GM19324 (cell line): ENCODE results near the gene F3.
"Not testable (repeated sequence)": the region's sequence is repeated elsewhere in the genome, so short reads cannot be mapped to it uniquely, and the experiment has no call there.

Source experiments
- ATAC-seq: cut with Tn5 transposase; IDR thresholded peaks from one replicate; pipeline ENCODE4 v1.9.1; 2021; ENCODE audit warnings: mild to moderate bottlenecking, moderate library complexity; ENCODE audit not compliant: unreplicated experiment, low FRiP score

The F3 gene

GRCh38 chr1:94541246-94542087 is at the start of gene F3:
F3 (minus strand) TSS chr1:94541759; CDS start chr1:94541636, 123 bp downstream.
- ATAC-seq, result peak; percentile 45

- no peak for ATAC-seq
Measured at GRCh38 chr1:94590203-94591137, 48.9 kb upstream of the F3 start.

GRCh38 chr1:94589728-94590127 is 48.2 kb upstream of the F3 start:
- ATAC-seq, result no peak

GRCh38 chr1:94582565-94582964 is 41.0 kb upstream of the F3 start:
- no peak for ATAC-seq

- ATAC-seq, result no peak
Measured at GRCh38 chr1:94580367-94581115, 39.0 kb upstream of the F3 start.

- no peak for ATAC-seq
Measured at GRCh38 chr1:94579876-94580294, 38.3 kb upstream of the F3 start.

- ATAC-seq, result no peak
Measured at GRCh38 chr1:94578856-94579255, 37.3 kb upstream of the F3 start.

GRCh38 chr1:94573917-94574316 is 32.4 kb upstream of the F3 start:
- ATAC-seq, result not testable (repeated sequence)

GRCh38 chr1:94572780-94573179 is 31.2 kb upstream of the F3 start:
- ATAC-seq, result no peak

GRCh38 chr1:94570965-94571364 is 29.4 kb upstream of the F3 start:
- not testable (repeated sequence) for ATAC-seq

GRCh38 chr1:94568806-94569205 is 27.2 kb upstream of the F3 start:
- not testable (repeated sequence) for ATAC-seq

- ATAC-seq, result not testable (repeated sequence)
Measured at GRCh38 chr1:94567975-94568607, 26.5 kb upstream of the F3 start.

- not testable (repeated sequence) for ATAC-seq
Measured at GRCh38 chr1:94566436-94566835, 24.9 kb upstream of the F3 start.

GRCh38 chr1:94565901-94566300 is 24.3 kb upstream of the F3 start:
- ATAC-seq, result no peak

- ATAC-seq, result no peak
Measured at GRCh38 chr1:94562519-94563260, 21.1 kb upstream of the F3 start.

GRCh38 chr1:94560333-94560732 is 18.8 kb upstream of the F3 start:
- ATAC-seq, result no peak

- no peak for ATAC-seq
Measured at GRCh38 chr1:94559921-94560320, 18.4 kb upstream of the F3 start.

GRCh38 chr1:94555091-94555490 is 13.5 kb upstream of the F3 start:
- no peak for ATAC-seq

GRCh38 chr1:94554580-94554979 is 13.0 kb upstream of the F3 start:
- no peak for ATAC-seq
